Mucosa of rectum (tissue), 2 donors: ENCODE data around the gene PTPRH.

Experiments used
- H3K27ac ChIP-seq, 2 donors: one replicate each; pipeline ENCODE4 v1.7.0; 2013; ENCODE audit warnings: inconsistent platforms in 2 of 2, low read depth in 2 of 2, low read length in 2 of 2
- H3K27me3 ChIP-seq, 2 donors: one replicate each; pipeline ENCODE4 v1.7.0; 2013; ENCODE audit warnings: low read length in 2 of 2; ENCODE audit not compliant: control insufficient read depth in 2 of 2, insufficient read depth in 2 of 2
- H3K36me3 ChIP-seq, 2 donors: one replicate each; pipeline ENCODE4 v1.7.0; 2013; ENCODE audit warnings: low read length in 2 of 2; ENCODE audit not compliant: control insufficient read depth in 2 of 2, insufficient read depth in 2 of 2
- H3K4me1 ChIP-seq, 2 donors: one replicate each; pipeline ENCODE4 v1.7.0; 2013; ENCODE audit warnings: low read length in 2 of 2, mild to moderate bottlenecking in 1 of 2; ENCODE audit not compliant: control insufficient read depth in 2 of 2, insufficient read depth in 2 of 2
- H3K4me3 ChIP-seq, 2 donors: one replicate each; pipeline ENCODE4 v1.7.0; 2013; ENCODE audit warnings: low read length in 2 of 2
- H3K9ac ChIP-seq, 2 donors: one replicate each; pipeline ENCODE4 v1.7.0; 2013; ENCODE audit warnings: low read length in 2 of 2, low read depth in 1 of 2, mild to moderate bottlenecking in 1 of 2
- H3K9me3 ChIP-seq, 2 donors: one replicate each; pipeline ENCODE4 v1.7.0; 2013; ENCODE audit warnings: low read length in 2 of 2; ENCODE audit not compliant: control insufficient read depth in 2 of 2
- donor health status: healthy.
- donor health status: Normal muscosa, but diverticular disease.

The PTPRH gene

DNA sequence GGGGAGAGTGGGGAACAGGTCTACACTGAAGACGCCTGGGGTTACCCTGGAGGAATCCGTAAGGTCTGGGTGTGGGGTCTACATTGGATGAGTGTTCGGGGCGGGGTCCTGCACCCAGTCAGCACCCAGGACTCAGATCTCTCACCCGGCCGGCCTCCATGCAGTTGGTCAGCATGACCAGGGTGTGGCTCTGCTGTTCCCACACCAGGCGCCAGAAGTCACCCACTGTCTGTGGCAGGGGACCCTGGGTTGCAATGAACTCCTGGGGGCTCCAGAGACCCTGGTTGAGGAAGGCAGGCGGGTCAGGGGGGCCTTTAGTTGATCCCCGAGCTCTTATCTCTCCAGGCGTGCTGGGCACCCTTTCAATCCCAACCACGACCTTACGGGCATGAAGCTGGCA, 23.2 kb downstream of the PTPRH start:
- Histone ChIP-seq H3K9me3 (no peaks in the 10 kb centered on the region), H3K36me3 (peaks cover 0 to 20% of the 10 kb centered on the region in 2 donors), H3K4me1 (no peaks in the 10 kb centered on the region), H3K27ac (no peak overlapping the region), H3K9ac (no peak overlapping the region), H3K4me3 (no peak overlapping the region), H3K27me3 (peaks cover 0 to 3% of the 10 kb centered on the region in 2 donors)

DNA sequence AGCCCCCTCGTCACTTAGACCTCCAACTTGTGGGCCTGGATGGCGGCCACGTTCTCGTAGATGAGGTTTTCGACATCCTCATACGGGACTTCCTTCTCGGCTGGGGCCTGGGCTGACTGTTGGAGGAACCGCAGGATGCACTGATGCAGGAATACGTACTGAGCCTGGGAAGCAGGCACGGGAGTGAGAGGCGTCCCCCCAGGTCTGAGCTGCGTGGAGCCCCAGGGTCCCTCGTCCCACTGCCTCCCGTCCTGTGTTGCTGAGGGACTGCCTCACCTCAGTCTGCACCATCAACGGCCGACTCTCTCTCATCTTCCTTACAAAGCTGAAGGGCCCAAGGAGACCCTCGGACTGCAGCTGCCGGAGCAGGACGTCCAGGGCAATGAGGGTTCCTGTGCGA, 27.6 kb downstream of the PTPRH start:
- Histone ChIP-seq H3K4me1 (peaks cover 3% of the 10 kb centered on the region in 2 donors), H3K27me3 (peaks cover 10 to 16% of the 10 kb centered on the region in 2 donors), H3K9me3 (no peaks in the 10 kb centered on the region), H3K27ac (no peak overlapping the region), H3K4me3 (no peak overlapping the region), H3K36me3 (peaks cover 0 to 16% of the 10 kb centered on the region in 2 donors), H3K9ac (no peak overlapping the region)

DNA sequence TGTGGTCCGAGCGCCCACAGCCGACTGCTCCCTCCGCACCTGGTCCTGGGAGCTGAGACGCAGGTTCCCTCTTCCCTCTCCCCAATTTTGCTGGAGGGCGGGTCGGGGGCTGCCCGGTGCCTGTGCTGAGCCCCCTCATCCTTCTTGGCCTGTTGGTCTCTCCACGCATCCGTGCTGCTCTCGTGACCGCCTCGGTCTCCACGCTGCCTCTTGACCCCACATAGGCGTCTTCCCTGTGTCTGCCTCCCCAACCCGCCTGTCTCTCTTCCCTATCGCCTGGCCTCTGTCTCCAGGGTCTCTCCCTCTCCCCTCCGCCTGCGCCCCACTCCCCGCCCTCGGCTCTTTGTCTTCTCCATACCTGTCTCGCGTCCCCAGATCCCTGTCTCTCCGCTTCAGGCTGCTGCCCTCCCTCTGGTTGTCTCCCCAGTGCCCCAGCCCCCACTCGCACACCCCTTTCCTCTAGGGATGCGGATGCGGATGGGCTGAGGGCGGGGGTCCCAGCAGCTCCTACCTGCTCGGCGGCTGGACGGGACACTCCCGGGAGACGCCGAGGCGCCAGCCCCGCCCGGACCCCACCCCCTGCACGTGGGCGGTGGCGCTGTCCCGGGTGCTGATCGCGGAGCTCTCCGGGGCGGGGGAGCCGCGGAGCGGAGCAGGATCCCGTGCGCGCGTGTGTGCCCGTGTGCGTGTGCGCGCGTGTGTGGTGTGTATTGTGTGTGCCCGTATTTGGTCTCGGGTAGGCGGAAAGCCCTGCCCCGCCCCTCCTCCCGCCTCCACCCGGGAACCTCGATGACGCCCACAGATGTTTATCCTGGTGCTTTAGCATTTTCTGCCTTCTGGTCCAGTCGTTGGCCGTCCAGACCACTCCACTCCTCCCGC, 29.5 kb downstream of the PTPRH start, which contains the start of gene SYT5:
Gene SYT5 (minus strand): TSS at position 684 of the 879 bp plus-strand sequence. CDS start 1,248 bp downstream, outside the sequence.
- Histone ChIP-seq H3K4me3 (peak within 1 kb of the TSS; percentile 38 to 54), H3K36me3 (peaks cover 0 to 7% of the 10 kb centered on the region in 2 donors), H3K27ac (no peak within 1 kb of the TSS), H3K27me3 (peaks cover 27 to 29% of the 10 kb centered on the region in 2 donors), H3K4me1 (peaks cover 3% of the 10 kb centered on the region in 2 donors), H3K9ac (no peak within 1 kb of the TSS), H3K9me3 (no peaks in the 10 kb centered on the region)

DNA sequence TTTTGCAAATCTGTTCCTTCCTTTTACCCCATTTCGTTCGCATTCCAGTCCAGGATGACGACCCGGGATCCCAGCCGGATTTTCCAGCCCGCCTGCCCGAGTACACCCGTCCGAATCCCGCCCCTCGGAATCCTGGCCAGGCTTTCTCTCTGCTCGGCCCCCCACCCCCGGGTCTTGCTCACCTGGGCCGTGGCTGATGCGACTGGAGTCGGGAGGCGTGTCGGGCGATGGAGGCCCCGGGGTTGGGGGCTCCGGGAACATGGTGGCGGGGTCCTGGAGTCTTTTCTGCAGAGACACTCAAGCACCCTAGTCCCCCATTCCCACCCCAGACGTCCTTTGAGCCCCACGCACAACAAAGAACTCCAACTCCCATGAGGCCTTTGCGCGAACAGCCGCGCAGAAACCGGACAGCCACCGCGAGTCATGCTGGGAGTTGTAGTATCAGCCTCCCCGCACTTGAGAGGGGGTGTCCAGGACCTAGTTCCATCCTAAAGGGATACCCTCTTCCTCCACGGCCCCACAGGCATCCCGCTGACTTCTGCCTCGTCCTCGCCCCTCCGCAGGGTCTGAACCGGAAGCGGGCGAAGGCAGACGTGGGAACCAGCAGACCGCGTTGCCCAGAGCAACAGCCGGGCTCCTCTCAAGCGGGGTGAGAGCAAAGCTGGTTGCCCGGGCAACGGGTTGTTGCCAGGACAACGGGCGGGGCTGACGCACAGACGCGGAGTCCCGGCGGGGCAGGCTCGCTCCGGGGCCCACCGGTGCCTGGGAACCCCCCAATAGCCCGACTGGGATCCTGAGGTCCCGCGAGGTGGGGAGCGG, 30.3 kb downstream of the PTPRH start:
- Histone ChIP-seq H3K27me3 (peaks cover 35 to 37% of the 10 kb centered on the region in 2 donors), H3K9ac (no peak overlapping the region), H3K4me3 (peak overlapping the region; percentile 38 to 54), H3K27ac (no peak overlapping the region), H3K36me3 (peaks cover 0 to 7% of the 10 kb centered on the region in 2 donors), H3K4me1 (peaks cover 3% of the 10 kb centered on the region in 2 donors), H3K9me3 (no peaks in the 10 kb centered on the region)

DNA sequence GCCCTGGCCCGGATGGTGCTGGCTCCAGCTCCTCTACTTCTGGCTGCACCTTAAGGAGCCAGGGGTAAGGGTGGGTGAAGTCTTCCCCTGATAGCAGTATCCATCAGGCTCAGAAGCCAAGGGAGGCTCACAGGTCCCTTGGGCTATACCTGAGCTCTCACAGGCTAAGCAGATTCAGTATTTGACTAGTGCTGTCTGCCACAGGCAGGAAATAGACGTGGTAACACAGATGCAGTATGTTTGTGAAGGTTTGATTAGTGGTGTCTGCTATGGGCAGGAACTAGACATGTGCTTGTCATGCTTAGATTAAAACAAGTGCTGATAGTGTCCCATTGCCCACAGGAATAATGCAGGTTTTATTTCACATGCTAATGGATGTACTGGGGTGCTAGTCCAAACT, 33.2 kb downstream of the PTPRH start:
- Histone ChIP-seq H3K36me3 (no peaks in the 10 kb centered on the region), H3K9ac (no peak overlapping the region), H3K27ac (no peak overlapping the region), H3K9me3 (no peaks in the 10 kb centered on the region), H3K4me1 (peaks cover 3% of the 10 kb centered on the region in 2 donors), H3K27me3 (peaks cover 46 to 47% of the 10 kb centered on the region in 2 donors), H3K4me3 (no peak overlapping the region)

DNA sequence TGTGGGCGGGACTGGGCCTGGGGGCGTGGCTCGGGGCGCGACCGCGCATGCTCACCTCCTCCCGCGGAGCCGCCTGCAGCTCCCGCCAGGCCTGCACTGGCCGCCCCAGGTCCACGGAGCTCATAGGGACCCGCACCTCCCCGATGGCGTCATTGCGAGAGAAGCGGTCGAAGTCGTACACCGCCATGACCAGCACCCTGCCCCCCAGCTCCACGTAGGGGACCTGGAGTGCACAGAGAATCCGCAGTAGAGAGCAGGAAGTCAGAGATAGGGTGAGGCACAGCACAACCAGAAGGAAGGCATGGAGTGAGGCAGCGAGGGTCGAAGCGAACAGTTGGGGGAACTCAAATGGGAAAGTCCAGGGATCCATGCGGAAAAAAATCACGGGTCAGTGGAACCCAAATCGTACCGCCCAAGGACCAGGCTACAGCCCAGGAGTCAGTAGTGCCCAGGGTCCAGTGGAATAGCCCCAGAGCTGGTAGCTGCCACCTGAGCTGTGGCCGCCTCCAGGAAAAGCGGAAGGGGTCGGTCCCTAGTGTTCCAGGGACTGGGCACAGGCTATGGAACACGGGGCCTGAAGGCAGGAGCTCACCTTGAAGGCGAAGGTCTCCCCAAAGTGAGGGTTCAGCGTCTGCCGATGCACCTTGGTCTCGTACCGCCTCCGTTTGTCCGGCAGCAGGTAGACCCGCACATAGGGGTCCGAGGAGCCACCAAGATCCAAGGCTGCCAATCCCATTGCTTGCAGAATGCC, 34.0 kb downstream of the PTPRH start:
- H3K27ac ChIP-seq: no peak overlapping the region
- H3K36me3 ChIP-seq: no peaks in the 10 kb centered on the region
- H3K27me3 ChIP-seq: peaks cover 44 to 47% of the 10 kb centered on the region in 2 donors
- H3K9ac ChIP-seq: no peak overlapping the region
- peaks cover 3% of the 10 kb centered on the region in 2 donors for H3K4me1 ChIP-seq
- no peaks in the 10 kb centered on the region for H3K9me3 ChIP-seq
- H3K4me3 ChIP-seq: no peak overlapping the region

DNA sequence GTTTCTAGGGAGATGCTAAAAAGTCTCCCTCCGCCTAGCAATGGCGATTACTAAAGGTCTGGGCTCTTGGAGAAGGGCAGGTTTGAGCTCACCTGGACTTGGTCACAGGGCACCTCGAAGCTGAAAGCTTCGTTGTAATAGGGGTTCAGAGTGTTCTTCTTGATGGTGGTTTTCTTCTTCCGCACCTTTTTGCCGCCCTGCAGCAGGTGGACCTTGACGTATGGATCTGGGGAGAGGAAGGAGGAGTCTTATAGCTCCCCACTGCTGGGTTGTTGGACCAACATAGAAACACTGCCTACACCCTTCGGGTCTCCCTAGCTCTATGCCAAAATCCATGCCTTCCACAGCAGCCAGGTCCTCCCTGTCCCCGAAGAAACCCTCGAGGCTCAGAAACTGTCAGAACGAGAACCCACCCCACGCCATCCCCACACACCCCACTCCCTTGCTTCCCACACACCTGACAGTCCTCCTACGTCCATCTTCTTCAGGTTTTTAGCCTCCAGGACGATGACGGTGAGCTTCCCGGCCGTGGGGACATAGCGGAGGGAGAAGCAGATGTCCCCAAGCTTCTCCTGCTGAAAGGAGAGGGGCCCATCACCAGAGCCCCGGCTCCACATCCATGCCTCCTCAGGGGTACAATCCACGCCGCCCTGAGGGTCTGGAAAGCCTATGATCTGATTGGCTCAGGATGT, 34.7 kb downstream of the PTPRH start:
- no peaks in the 10 kb centered on the region for H3K36me3 ChIP-seq
- H3K9me3 ChIP-seq: no peaks in the 10 kb centered on the region
- peaks cover 44 to 49% of the 10 kb centered on the region in 2 donors for H3K27me3 ChIP-seq
- H3K9ac ChIP-seq: no peak overlapping the region
- peaks cover 3% of the 10 kb centered on the region in 2 donors for H3K4me1 ChIP-seq
- H3K4me3 ChIP-seq: no peak overlapping the region
- H3K27ac ChIP-seq: no peak overlapping the region

DNA sequence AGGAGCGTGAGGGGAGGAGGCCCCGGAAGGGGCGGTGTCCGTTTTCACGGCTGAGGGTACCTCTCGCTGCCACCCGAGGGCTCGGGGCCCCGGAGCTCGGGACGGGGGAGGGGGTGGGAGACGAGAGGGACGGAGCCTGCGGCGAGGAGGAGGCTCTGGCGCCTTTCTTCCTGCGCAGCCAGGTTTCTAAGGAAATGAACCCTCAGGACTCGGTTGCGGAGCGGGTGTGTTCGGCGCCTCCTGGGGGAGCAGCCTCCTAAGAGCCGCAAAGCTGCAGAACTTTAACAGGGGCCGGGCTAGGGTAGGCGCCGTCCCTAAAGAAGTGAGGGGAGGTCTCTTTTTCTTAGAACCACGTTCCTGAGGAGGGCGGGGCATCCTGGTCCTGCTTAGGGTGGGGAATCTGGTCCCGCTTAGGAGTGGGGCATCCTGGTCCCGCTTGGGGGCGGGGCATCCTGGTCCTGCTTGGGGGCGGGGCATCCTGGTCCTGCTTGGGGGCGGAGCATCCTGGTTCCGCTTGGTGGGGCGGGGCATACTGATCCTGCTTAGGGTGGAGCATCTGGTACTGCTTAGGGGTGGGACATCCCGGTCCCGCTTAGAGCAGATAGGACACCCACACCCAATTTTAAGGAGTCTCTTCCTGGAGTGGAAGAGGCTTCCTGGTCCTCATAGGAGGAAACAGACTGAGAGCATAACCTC, 35.4 kb downstream of the PTPRH start:
- H3K9me3 ChIP-seq: no peaks in the 10 kb centered on the region
- H3K27ac ChIP-seq: no peak overlapping the region
- H3K36me3 ChIP-seq: no peaks in the 10 kb centered on the region
- H3K27me3 ChIP-seq: peaks cover 44% of the 10 kb centered on the region in 2 donors
- no peaks in the 10 kb centered on the region for H3K4me1 ChIP-seq
- H3K9ac ChIP-seq: no peak overlapping the region
- H3K4me3 ChIP-seq: peak overlapping the region in 1 of 2 donors; percentile 41

DNA sequence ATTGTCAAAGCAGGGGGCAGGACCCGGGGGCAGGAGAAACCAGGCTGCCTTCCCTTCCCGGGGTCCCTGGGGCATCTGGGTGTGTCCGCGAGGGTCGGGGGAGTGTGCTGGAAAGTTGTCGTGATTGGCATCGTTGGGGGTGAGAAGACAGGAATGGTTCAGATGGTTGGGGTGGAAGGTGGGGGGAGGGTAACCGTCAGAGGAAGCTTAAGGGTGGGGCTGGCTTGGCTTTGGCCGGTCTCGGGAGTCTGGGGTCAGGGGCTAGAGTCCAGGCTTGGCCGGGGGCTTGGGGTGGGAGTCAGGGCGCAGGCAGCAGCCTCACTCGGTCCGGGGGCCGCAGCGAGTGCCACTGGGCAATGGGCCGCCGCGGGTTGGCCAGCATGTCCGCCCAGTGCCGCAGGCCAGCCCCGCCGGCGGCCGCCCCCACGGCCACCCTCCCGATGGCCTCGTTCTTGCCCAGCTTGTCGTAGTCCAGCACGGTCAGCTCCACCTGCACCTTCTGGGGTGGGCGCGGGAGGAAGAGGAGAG, 36.1 kb downstream of the PTPRH start:
- Histone ChIP-seq H3K27me3 (peaks cover 44% of the 10 kb centered on the region in 2 donors), H3K9me3 (no peaks in the 10 kb centered on the region), H3K9ac (no peak overlapping the region), H3K4me3 (peak overlapping the region in 1 of 2 donors; percentile 41), H3K4me1 (no peaks in the 10 kb centered on the region), H3K27ac (no peak overlapping the region), H3K36me3 (no peaks in the 10 kb centered on the region)
